NCI-H2196 (cell line): ENCODE data around the gene XYLT1.
A peak's percentile ranks its signal among the peaks of the same experiment; 100 is the strongest.

Experiments used
- DNase-seq: peaks from one replicate; lab custom pipeline; 2025; ENCODE audit not compliant: unreplicated experiment; lab: John Stamatoyannopoulos, UW

Gene XYLT1

GRCh38 chr16:17362183-17362582, 108.6 kb downstream of the XYLT1 start:
- DNase-seq: no peak

- no peak for DNase-seq
Measured at GRCh38 chr16:17360693-17361122, 110.1 kb downstream of the XYLT1 start.

GRCh38 chr16:17359788-17360390, 110.9 kb downstream of the XYLT1 start:
- peak; percentile 30 for DNase-seq

- no peak for DNase-seq
Measured at GRCh38 chr16:17358846-17359245, 111.9 kb downstream of the XYLT1 start.

GRCh38 chr16:17358355-17358754, 112.4 kb downstream of the XYLT1 start:
- DNase-seq: no peak

- no peak for DNase-seq
Measured at GRCh38 chr16:17357307-17358062, 113.3 kb downstream of the XYLT1 start.

GRCh38 chr16:17356243-17356933, 114.4 kb downstream of the XYLT1 start:
- no peak for DNase-seq

- DNase-seq: no peak
Measured at GRCh38 chr16:17354685-17355084, 116.1 kb downstream of the XYLT1 start.

GRCh38 chr16:17354141-17354601, 116.6 kb downstream of the XYLT1 start:
- DNase-seq: no peak

GRCh38 chr16:17353561-17353960, 117.2 kb downstream of the XYLT1 start:
- no peak for DNase-seq

GRCh38 chr16:17351441-17352035, 119.2 kb downstream of the XYLT1 start:
- DNase-seq: no peak

GRCh38 chr16:17350207-17350606, 120.6 kb downstream of the XYLT1 start:
- DNase-seq: no peak

- DNase-seq: no peak
Measured at GRCh38 chr16:17348826-17349225, 121.9 kb downstream of the XYLT1 start.

- DNase-seq: no peak
Measured at GRCh38 chr16:17348042-17348783, 122.5 kb downstream of the XYLT1 start.

- no peak for DNase-seq
Measured at GRCh38 chr16:17347624-17348023, 123.1 kb downstream of the XYLT1 start.

GRCh38 chr16:17346621-17347569, 123.9 kb downstream of the XYLT1 start:
- DNase-seq: no peak

GRCh38 chr16:17345043-17345442, 125.7 kb downstream of the XYLT1 start:
- no peak for DNase-seq

GRCh38 chr16:17343728-17344127, 127.0 kb downstream of the XYLT1 start:
- no peak for DNase-seq

- DNase-seq: no peak
Measured at GRCh38 chr16:17343028-17343427, 127.7 kb downstream of the XYLT1 start.

GRCh38 chr16:17342031-17342430, 128.7 kb downstream of the XYLT1 start:
- no peak for DNase-seq
